Glutamatergic neuron (in vitro differentiated cells): Measurements from ENCODE around the gene F10. TPM values are rescaled to one million over a fixed set of nuclear protein-coding genes. Genes with fewer than 3 reads are reported as not detected.

Source experiments
- DNase-seq: peaks from one replicate; pipeline ENCODE4 v3.0.0; 2022
- H3K27ac Mint-ChIP-seq: one replicate; pipeline ENCODE4 v1.8.0; 2020; ENCODE audit warnings: mild to moderate bottlenecking, mixed read lengths, inconsistent platforms; ENCODE audit not compliant: unreplicated experiment
- H3K27me3 Mint-ChIP-seq: one replicate; pipeline ENCODE4 v1.8.0; 2020; ENCODE audit warnings: mild to moderate bottlenecking, moderate library complexity, mixed read lengths, inconsistent platforms; ENCODE audit not compliant: unreplicated experiment
- H3K36me3 Mint-ChIP-seq: one replicate; pipeline ENCODE4 v1.8.0; 2020; ENCODE audit warnings: mild to moderate bottlenecking, mixed read lengths, inconsistent platforms; ENCODE audit not compliant: unreplicated experiment
- H3K4me1 Mint-ChIP-seq: one replicate; pipeline ENCODE4 v1.8.0; 2020; ENCODE audit warnings: mild to moderate bottlenecking, low read depth, mixed read lengths, inconsistent platforms; ENCODE audit not compliant: unreplicated experiment
- H3K4me3 Mint-ChIP-seq: one replicate; pipeline ENCODE4 v1.8.0; 2020; ENCODE audit warnings: mild to moderate bottlenecking, mixed read lengths, inconsistent platforms; ENCODE audit not compliant: unreplicated experiment
- H3K9me3 Mint-ChIP-seq: one replicate; pipeline ENCODE4 v1.8.0; 2020; ENCODE audit warnings: mild to moderate bottlenecking, moderate library complexity, mixed read lengths, inconsistent platforms; ENCODE audit not compliant: unreplicated experiment
- CTCF ChIP-seq: fragments of 200-600 bp; sonication (generic); IDR thresholded peaks from one replicate; pipeline ENCODE4 v1.5.0; 2021; ENCODE audit not compliant: partially characterized antibody, unreplicated experiment
- total RNA-seq: library from RNA; stranded (reverse); fragmentation: NEBNext Ultra II Directional; extraction: Animal tissue kit (Norgen Biotek cat#: 25700); gene quantifications from one replicate; pipeline ENCODE4 v1.2.1, GENCODE V29; 2021; ENCODE audit not compliant: unreplicated experiment

The F10 gene
- total RNA-seq, 1 donor from 2014 or later: 0.74 TPM

- DNase-seq: peak; percentile 6
- Mint-ChIP-seq H3K9me3 (peaks cover 3% of the 10 kb centered on the region), H3K4me1 (peaks cover 6% of the 10 kb centered on the region), H3K27ac (peak overlapping the region; percentile 35), H3K36me3 (no peaks in the 10 kb centered on the region), H3K27me3 (peaks cover 10% of the 10 kb centered on the region), H3K4me3 (no peak overlapping the region)
- no peak for TF ChIP-seq CTCF
These were observed 3.9 kb downstream of the F10 start for GRCh38 chr13:113126265-113127150.

DNA sequence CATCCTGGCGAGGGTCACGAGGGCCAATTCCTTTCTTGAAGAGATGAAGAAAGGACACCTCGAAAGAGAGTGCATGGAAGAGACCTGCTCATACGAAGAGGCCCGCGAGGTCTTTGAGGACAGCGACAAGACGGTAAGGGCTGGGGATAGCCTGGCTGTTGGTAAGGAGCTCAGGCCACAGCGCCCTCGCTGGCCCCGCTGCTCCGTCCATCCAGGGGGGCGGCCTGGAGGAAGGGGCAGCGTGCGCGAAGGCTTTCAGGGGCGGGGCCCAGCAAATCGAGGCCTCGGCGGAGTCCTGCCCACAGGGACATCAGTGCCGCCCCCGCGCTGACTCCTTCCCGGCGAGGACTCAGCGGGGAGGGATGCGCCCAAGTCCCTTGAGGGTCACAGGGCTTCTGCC lies 6.9 kb downstream of the F10 start:
- Mint-ChIP-seq H3K36me3 (no peaks in the 10 kb centered on the region), H3K27me3 (peaks cover 4% of the 10 kb centered on the region), H3K9me3 (no peaks in the 10 kb centered on the region), H3K4me3 (no peak overlapping the region), H3K4me1 (no peaks in the 10 kb centered on the region), H3K27ac (no peak overlapping the region)
- no peak for TF ChIP-seq CTCF
- peak; percentile 11 for DNase-seq

DNA sequence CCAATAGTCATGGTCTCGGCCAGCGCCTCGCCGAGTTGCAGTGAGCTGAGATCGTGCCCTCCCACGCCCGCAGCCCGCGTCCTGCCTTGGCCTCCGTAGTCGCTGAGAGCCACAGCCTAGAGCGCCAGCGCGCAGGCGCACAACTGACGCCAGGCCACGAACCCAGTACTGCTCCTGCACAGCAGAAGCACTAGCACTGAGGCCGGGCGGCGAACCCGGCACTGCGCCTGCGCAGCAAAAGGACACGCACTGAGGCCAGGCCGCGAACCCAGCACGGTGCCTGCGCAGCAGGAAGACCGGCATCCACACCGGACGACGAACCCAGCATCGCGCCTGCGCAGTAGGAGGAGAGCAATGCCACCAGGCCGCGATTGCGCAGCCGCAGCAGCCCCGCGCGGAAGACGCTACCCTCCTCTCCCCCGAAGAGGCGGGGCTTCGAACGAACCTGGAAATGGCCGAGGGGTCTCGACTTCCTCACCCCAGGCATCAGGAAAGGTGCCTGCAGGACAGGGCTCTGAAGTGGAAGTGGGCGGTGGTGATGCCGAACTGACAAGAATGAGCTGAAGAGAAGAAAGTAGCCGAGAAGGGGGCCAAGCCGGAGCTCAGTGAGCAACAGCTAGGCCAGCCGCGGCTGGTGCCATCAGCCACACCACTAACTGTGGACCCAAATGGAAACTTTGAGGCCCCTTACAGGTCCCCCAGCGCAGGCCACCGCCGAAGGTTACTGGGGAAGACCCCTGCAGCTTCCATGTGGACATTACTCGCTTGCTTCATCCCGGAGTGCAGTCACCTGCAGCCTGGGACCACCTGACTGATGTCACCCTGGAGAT lies 7.5 kb downstream of the F10 start:
- H3K4me3 Mint-ChIP-seq: no peak overlapping the region
- H3K27ac Mint-ChIP-seq: no peak overlapping the region
- H3K9me3 Mint-ChIP-seq: no peaks in the 10 kb centered on the region
- no peaks in the 10 kb centered on the region for H3K36me3 Mint-ChIP-seq
- no peaks in the 10 kb centered on the region for H3K4me1 Mint-ChIP-seq
- peak; percentile 7 for DNase-seq
- H3K27me3 Mint-ChIP-seq: peaks cover 4% of the 10 kb centered on the region
- TF ChIP-seq CTCF: no peak

GRCh38 chr13:113135281-113135760 lies 12.7 kb downstream of the F10 start:
- Mint-ChIP-seq H3K9me3 (no peaks in the 10 kb centered on the region), H3K27me3 (peaks cover 2% of the 10 kb centered on the region), H3K36me3 (no peaks in the 10 kb centered on the region), H3K4me3 (no peak overlapping the region), H3K4me1 (no peaks in the 10 kb centered on the region), H3K27ac (no peak overlapping the region)
- TF ChIP-seq CTCF: no peak
- DNase-seq: no peak
